Activated T-cell treated with anti-CD3 and anti-CD28 coated beads, Interleukin-2, amount 50 U/mL, for 72 hours (primary cell): ENCODE results near the gene CBLC. TPM values are rescaled to one million over a fixed set of nuclear protein-coding genes. Genes with fewer than 3 reads are reported as not detected.

Experiments used
- total RNA-seq, 2 donors: library from RNA; stranded (reverse); gene quantifications; one replicate each; pipeline ENCODE4 v1.2.3, GENCODE V29; 2022

The CBLC gene
- total RNA-seq, 2 donors from 2014 or later: not detected

Other genes with a start within 250 kb of the CBLC start
- not detected for gene CEACAM20, start 248.2 kb upstream of the CBLC start, total RNA-seq
- not detected for gene IGSF23, start 164.3 kb upstream of the CBLC start, total RNA-seq
- 10 to 100 TPM; 13.9 to 17.5 TPM for gene PVR, start 134.0 kb upstream of the CBLC start, total RNA-seq
- 1 to 10 TPM; 3.0 to 4.3 TPM for gene CEACAM19, start 106.4 kb upstream of the CBLC start, total RNA-seq
- gene CEACAM16, start 78.7 kb upstream of the CBLC start, total RNA-seq: not detected
- gene BCL3, start 29.2 kb upstream of the CBLC start, total RNA-seq: 100 to 1,000 TPM; 192 to 208 TPM
- under 1 TPM in 1 of 2 donors, not detected in 1; 0.21 TPM for gene BCAM, start 31.2 kb downstream of the CBLC start, total RNA-seq
- gene NECTIN2, start 68.4 kb downstream of the CBLC start, total RNA-seq: 1 to 10 TPM; 2.8 to 3.3 TPM
- 10 to 100 TPM; 53.0 to 65.1 TPM for gene TOMM40, start 113.4 kb downstream of the CBLC start, total RNA-seq
- 1 to 10 TPM; 2.1 TPM for gene APOE, start 127.9 kb downstream of the CBLC start, total RNA-seq
- gene APOC1, start 136.7 kb downstream of the CBLC start, total RNA-seq: not detected
- not detected for gene APOC4, start 164.3 kb downstream of the CBLC start, total RNA-seq
- not detected for gene APOC2, start 168.2 kb downstream of the CBLC start, total RNA-seq
- gene CLPTM1, start 177.5 kb downstream of the CBLC start, total RNA-seq: 10 to 100 TPM; 44.7 to 50.0 TPM
- 100 to 1,000 TPM; 142 to 145 TPM for gene RELB, start 223.6 kb downstream of the CBLC start, total RNA-seq